Small intestine (tissue), 7 donors: Measurements from ENCODE around the gene LPP. TPM values are rescaled to one million over a fixed set of nuclear protein-coding genes. Genes with fewer than 3 reads are reported as not detected.

Experiments used
- DNase-seq, 2 donors: peaks; one replicate each; pipeline versions ENCODE4 v3.0.0 to v3.0.0-alpha.2; 2013
- FAIRE-seq: peaks from 2 replicates; lab custom pipeline; 2012; peaks lifted over from hg19 to GRCh38; lab: Jason Lieb, UNC
- H3K27ac ChIP-seq, 3 donors: one replicate each; pipeline ENCODE4 v1.5.1; 2013; ENCODE audit warnings: low read length in 2 of 3, mild to moderate bottlenecking in 2 of 3, control low read depth in 1 of 3, inconsistent platforms in 1 of 3, low read depth in 1 of 3, moderate library complexity in 1 of 3
- H3K27me3 ChIP-seq, 3 donors: one replicate each; pipeline ENCODE4 v1.6.1; 2013; ENCODE audit warnings: low read length in 3 of 3, inconsistent platforms in 1 of 3; ENCODE audit not compliant: control insufficient read depth in 3 of 3, insufficient read depth in 3 of 3
- H3K36me3 ChIP-seq, 3 donors: one replicate each; pipeline ENCODE4 v1.6.1; 2013; ENCODE audit warnings: low read length in 3 of 3, inconsistent platforms in 1 of 3, low read depth in 1 of 3, mild to moderate bottlenecking in 1 of 3, moderate library complexity in 1 of 3; ENCODE audit not compliant: control insufficient read depth in 3 of 3, insufficient read depth in 2 of 3
- H3K4me1 ChIP-seq, 3 donors: one replicate each; pipeline ENCODE4 v1.6.1; 2013; ENCODE audit warnings: low read length in 2 of 3, inconsistent platforms in 1 of 3, low read depth in 1 of 3, mild to moderate bottlenecking in 1 of 3, moderate library complexity in 1 of 3; ENCODE audit not compliant: control insufficient read depth in 3 of 3, insufficient read depth in 2 of 3
- H3K4me3 ChIP-seq, 3 donors: one replicate each; pipeline ENCODE4 v1.5.1; 2013; ENCODE audit warnings: low read length in 3 of 3, control low read depth in 1 of 3, inconsistent platforms in 1 of 3, low read depth in 1 of 3, mild to moderate bottlenecking in 1 of 3, moderate library complexity in 1 of 3
- H3K9me3 ChIP-seq, 2 donors: one replicate each; pipeline ENCODE4 v1.6.1; 2013; ENCODE audit warnings: low read depth in 1 of 2, low read length in 1 of 2; ENCODE audit not compliant: control insufficient read depth in 2 of 2, insufficient read depth in 1 of 2
- WGBS, 3 donors: extraction: QIAGEN DNeasy Blood & Tissue Kit; methylation state at CpG; one replicate each; pipeline ENCODE4 v1.1.7; 2013; 5-methylcytosine and 5-hydroxymethylcytosine counted together
- polyA plus RNA-seq, 4 donors: library from polyadenylated mRNA; stranded (reverse) in 3 of 4; unstranded in 1 of 4; fragments of 200-250 nt in 3 of 4; fragments of 120-200 nt in 1 of 4; gene quantifications; one replicate each; pipeline versions ENCODE4 v1.2.1 to v1.2.3, GENCODE V29; 2013
- donor health status: healthy with polysubstance abuse.
- donor health status: control.
- donor health status: control.
- donor health status: Bipolar disorder and iron deficiency.
- donor health status: healthy.

Gene LPP
- polyA plus RNA-seq, 4 donors = 5.4 to 35.8 (median 12.4) TPM

DNA sequence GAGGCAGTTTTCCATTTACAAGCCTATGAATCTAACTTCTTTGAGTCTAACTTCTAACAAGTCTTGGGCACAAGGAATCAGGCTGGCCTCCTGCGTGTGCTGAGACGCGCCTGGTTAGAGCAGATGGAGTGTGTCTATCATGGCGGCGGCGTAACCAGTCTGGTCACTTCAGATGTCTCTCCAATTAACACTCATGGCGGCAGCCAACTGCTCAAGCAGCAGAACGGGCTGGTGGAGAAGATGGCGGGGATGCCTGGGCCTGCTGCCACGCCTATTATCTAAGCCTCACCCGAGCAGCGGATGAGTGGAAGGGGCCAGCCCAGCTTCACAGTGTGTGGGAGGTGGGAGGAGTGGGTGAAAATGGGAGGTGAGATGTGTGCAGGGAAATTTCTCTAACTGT, 771.4 kb downstream of the LPP start:
- H3K36me3 ChIP-seq = no peaks in the 10 kb centered on the region
- H3K27ac ChIP-seq = no peak overlapping the region
- H3K4me1 ChIP-seq = no peaks in the 10 kb centered on the region
- H3K27me3 ChIP-seq = no peaks in the 10 kb centered on the region
- FAIRE-seq = no peak
- peaks cover 0 to 2% of the 10 kb centered on the region in 2 donors for H3K9me3 ChIP-seq
- DNase-seq = no peak
- no peak overlapping the region for H3K4me3 ChIP-seq
- 95 to 97% (median 95%) methylated on average over 12 of the region's 12 CpGs for WGBS, 3 donors

DNA sequence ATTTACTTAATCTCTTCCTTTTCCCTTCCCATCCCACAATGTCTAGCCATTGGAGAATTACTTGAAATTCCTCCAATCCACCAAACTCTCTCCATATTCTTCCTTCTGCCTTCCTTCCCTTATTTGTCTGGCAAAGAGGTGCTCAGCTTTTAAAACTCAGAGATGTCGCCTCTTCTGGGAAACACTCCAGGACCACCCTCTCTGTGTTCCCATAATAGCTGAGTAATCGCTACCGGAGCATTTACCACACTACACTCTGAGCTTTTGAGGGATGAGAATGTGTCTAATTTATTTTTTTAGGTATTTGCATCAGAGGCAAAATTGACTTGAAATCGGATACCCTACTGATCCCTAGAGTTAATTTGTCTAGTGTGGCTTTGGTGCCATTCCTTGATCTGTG, 772.2 kb downstream of the LPP start:
- Histone ChIP-seq H3K4me1 (no peaks in the 10 kb centered on the region), H3K27ac (no peak overlapping the region), H3K9me3 (no peaks in the 10 kb centered on the region), H3K36me3 (no peaks in the 10 kb centered on the region), H3K27me3 (no peaks in the 10 kb centered on the region), H3K4me3 (no peak overlapping the region)
- FAIRE-seq (no peak), DNase-seq (no peak)
- WGBS, 3 donors = 87 to 97% (median 91%) methylated on average over 4 of the region's 4 CpGs

DNA sequence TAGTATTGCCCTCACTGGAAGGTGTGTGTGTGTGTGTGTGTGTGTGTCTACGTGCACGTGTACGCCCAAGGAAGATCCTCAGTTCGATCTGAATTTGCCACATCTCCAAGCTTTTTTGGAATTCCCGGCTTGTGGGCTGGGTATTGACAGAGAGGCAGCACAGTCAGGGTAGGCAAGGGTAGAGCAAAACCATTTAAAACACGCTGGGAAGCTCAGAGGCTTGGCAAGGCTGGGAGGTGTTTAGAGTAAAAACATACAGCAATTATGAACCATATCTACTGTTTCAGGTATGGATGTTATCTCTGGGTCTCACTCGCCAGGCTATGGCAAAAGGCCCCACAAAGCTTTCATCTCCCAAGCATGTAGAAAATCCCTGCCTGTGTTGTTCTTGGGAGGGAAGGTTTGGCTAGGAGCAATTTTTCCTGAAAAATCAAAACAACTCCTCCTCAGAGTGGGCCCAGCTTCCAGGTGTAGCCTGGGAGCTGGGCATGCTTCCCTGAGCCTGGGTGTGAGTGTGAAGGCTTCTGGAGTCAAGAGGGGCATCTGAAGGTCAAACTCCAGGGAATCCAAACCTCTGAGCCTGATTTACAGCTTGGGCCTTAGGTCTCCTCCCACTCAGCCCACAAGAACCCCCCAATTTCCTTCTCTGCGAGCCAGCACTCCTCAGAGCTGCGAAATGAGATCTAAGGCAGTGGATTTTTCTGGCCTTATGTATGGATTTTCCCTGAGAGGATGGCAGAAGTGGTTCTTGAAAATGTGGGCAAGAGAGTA, 773.0 kb downstream of the LPP start:
- 89 to 90% (median 90%) methylated on average over 9 of the region's 9 CpGs for WGBS, 3 donors
- FAIRE-seq (no peak), DNase-seq (no peak)
- H3K27me3 ChIP-seq = no peaks in the 10 kb centered on the region
- no peaks in the 10 kb centered on the region for H3K36me3 ChIP-seq
- H3K9me3 ChIP-seq = no peaks in the 10 kb centered on the region
- H3K4me1 ChIP-seq = no peaks in the 10 kb centered on the region
- no peak overlapping the region for H3K27ac ChIP-seq
- H3K4me3 ChIP-seq = no peak overlapping the region

DNA sequence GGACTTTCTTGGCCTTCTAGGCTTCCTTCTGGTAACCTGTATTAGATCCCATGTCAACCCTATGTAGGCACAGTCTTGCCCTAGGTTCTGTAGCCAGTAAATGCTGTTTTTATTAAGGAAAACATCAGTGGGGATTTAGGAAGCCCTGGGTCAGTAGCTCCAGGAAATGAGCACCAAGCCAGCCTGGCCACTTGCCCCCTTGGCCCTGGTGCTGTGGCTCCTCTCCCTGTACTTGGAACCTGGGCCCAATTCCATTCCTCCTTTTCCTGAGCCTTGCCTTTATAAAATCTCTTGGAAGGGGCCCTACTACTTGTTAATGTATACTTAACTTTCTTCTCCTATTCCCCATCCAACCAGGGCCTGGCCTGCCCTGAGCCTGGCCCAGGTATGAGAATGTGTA, 774.0 kb downstream of the LPP start:
- DNase-seq = no peak
- FAIRE-seq = no peak
- H3K4me3 ChIP-seq = no peak overlapping the region
- no peaks in the 10 kb centered on the region for H3K4me1 ChIP-seq
- no peaks in the 10 kb centered on the region for H3K36me3 ChIP-seq
- H3K9me3 ChIP-seq = no peaks in the 10 kb centered on the region
- no peak overlapping the region for H3K27ac ChIP-seq
- H3K27me3 ChIP-seq = no peaks in the 10 kb centered on the region

DNA sequence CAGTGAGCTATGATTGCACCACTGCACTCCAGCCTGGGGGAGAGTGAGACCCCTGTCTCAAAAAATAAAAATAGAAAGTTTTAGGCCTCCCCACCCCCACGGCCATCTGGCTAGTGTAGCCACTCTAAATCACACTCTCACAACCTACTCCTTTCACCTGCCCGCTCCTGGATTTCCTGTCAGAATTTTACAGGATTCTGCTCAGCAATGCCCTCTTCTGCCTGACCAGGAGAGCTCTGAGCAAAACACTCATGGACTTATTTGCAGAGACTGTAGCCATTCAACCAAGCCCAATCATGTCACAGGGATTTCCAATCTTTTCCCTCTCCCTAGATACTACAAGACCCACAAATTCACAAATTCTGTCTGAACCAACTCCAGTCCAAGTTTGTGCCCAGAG, 775.2 kb downstream of the LPP start:
- WGBS, 3 donors = 17 to 62% (median 46%) methylated on average over 2 of the region's 2 CpGs

DNA sequence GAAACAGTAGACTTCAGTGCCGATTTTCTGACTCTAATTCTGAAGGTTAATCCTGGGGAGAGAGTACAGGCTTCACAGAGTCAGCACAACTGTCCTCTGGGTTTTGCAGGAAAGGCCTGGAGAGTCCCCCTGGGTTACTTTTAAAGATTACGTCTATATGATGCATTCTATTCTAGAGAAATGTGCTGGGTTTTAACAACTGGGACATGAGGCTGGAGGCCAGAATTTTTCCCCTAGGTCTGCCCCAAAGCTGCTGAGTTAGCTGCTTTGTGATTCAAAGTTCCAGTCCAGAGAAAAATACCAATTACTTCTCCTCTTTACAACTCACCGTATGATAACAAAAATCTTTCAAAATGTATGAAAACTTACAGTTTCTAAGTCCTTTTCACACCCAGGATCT, 777.1 kb downstream of the LPP start:
- Histone ChIP-seq H3K27me3 (no peaks in the 10 kb centered on the region), H3K36me3 (no peaks in the 10 kb centered on the region), H3K4me3 (no peak overlapping the region), H3K27ac (no peak overlapping the region), H3K9me3 (no peaks in the 10 kb centered on the region), H3K4me1 (peaks cover 0 to 2% (median 0%) of the 10 kb centered on the region in 3 donors)
- DNase-seq (no peak), FAIRE-seq (no peak)
- WGBS, 3 donors = 57 to 60% (median 58%) methylated on average over 3 of the region's 3 CpGs

More for the DNA sequence above, 775.2 kb downstream of the LPP start:
- Histone ChIP-seq H3K4me3 (no peak overlapping the region), H3K9me3 (no peaks in the 10 kb centered on the region), H3K27ac (no peak overlapping the region), H3K36me3 (no peaks in the 10 kb centered on the region), H3K4me1 (peaks cover 0 to 2% (median 0%) of the 10 kb centered on the region in 3 donors), H3K27me3 (no peaks in the 10 kb centered on the region)
- DNase-seq (peak; percentile 33 to 45), FAIRE-seq (no peak)

DNA sequence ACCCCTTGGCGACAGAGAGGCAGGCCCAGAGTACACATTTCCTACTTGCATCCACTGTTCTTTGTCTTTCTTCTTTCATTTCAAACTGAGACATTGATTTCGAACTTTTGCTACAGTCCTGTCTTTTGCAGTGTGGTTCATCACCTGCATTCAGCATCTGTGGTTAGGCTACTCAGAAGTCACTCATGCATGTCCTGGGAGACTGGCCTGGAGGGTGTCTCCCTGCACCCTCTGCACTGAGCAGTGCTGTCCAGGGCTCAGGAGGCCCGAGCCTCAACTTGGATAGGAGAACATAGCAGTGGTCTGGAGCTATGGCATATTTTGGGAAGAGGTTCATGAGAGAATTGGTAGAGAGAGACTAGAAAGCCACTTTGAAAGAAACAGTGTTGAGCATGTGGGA, 777.6 kb downstream of the LPP start:
- H3K36me3 ChIP-seq = no peaks in the 10 kb centered on the region
- WGBS, 3 donors = 83 to 86% (median 85%) methylated on average over 3 of the region's 3 CpGs
- no peak for DNase-seq
- H3K27ac ChIP-seq = no peak overlapping the region
- no peak for FAIRE-seq
- no peak overlapping the region for H3K4me3 ChIP-seq
- peaks cover 0 to 2% (median 0%) of the 10 kb centered on the region in 3 donors for H3K4me1 ChIP-seq
- H3K27me3 ChIP-seq = no peaks in the 10 kb centered on the region
- no peaks in the 10 kb centered on the region for H3K9me3 ChIP-seq

DNA sequence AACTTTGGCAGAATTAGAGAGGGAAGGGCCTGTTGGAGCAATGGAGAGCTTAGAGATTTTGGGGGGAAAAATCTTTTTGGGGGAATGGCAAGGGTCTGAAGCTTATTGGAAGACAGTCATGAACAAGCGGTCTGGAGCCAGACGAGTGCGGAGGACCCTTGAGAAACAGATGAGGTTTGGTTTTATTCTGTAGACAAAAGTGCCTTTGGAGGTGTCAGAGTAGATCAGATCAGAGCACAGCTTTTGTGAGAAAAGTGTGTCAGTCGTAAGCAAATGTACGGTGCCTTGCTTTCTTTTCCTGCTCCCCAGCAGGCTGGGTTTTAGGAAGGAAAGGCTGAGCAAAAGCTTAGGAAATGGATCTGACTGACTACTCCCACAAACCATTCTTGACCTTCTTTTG, 781.0 kb downstream of the LPP start:
- H3K4me3 ChIP-seq = no peak overlapping the region
- DNase-seq (no peak), FAIRE-seq (no peak)
- 93 to 99% (median 94%) methylated on average over 5 of the region's 5 CpGs for WGBS, 3 donors
- no peaks in the 10 kb centered on the region for H3K27me3 ChIP-seq
- H3K36me3 ChIP-seq = no peaks in the 10 kb centered on the region
- peaks cover 0 to 2% (median 0%) of the 10 kb centered on the region in 3 donors for H3K4me1 ChIP-seq
- no peak overlapping the region for H3K27ac ChIP-seq
- H3K9me3 ChIP-seq = no peaks in the 10 kb centered on the region
